GM21786 (cell line): ENCODE data around the gene MRM2.
A peak's percentile ranks its signal among the peaks of the same experiment; 100 is the strongest.
"Not testable (repeated sequence)": the region's sequence is repeated elsewhere in the genome, so short reads cannot be mapped to it uniquely, and the experiment has no call there.

Source experiments
- ATAC-seq: cut with Tn5 transposase; IDR thresholded peaks from one replicate; pipeline ENCODE4 v1.9.1; 2021; ENCODE audit not compliant: unreplicated experiment

Gene MRM2

GRCh38 chr7:2269089-2269990 is 27.3 kb upstream of the MRM2 start:
- ATAC-seq, result not testable (repeated sequence)

- no peak for ATAC-seq
Measured at GRCh38 chr7:2266911-2267310, 24.9 kb upstream of the MRM2 start.

GRCh38 chr7:2264158-2264557 is 22.2 kb upstream of the MRM2 start:
- ATAC-seq, result no peak

GRCh38 chr7:2263176-2263575 is 21.2 kb upstream of the MRM2 start:
- no peak for ATAC-seq

- ATAC-seq, result no peak
Measured at GRCh38 chr7:2261611-2262010, 19.6 kb upstream of the MRM2 start.

GRCh38 chr7:2260820-2261219 is 18.8 kb upstream of the MRM2 start:
- no peak for ATAC-seq

GRCh38 chr7:2259480-2259879 is 17.5 kb upstream of the MRM2 start:
- peak; percentile 18 for ATAC-seq

- ATAC-seq, result peak; percentile 84
Measured at GRCh38 chr7:2258661-2259365, 16.8 kb upstream of the MRM2 start.

GRCh38 chr7:2257651-2258050 is 15.6 kb upstream of the MRM2 start:
- no peak for ATAC-seq

GRCh38 chr7:2257046-2257551 is 15.1 kb upstream of the MRM2 start:
- no peak for ATAC-seq

- ATAC-seq, result no peak
Measured at GRCh38 chr7:2256306-2257045, 14.5 kb upstream of the MRM2 start.

- no peak for ATAC-seq
Measured at GRCh38 chr7:2255145-2256139, 13.4 kb upstream of the MRM2 start.

- ATAC-seq, result no peak
Measured at GRCh38 chr7:2254429-2255144, 12.6 kb upstream of the MRM2 start.

- ATAC-seq, result no peak
Measured at GRCh38 chr7:2253525-2254244, 11.7 kb upstream of the MRM2 start.

GRCh38 chr7:2253021-2253420 is 11.0 kb upstream of the MRM2 start:
- ATAC-seq, result no peak

- ATAC-seq, result no peak
Measured at GRCh38 chr7:2251841-2252771, 10.1 kb upstream of the MRM2 start.

- ATAC-seq, result no peak
Measured at GRCh38 chr7:2251381-2251780, 9.4 kb upstream of the MRM2 start.
